Cardiac muscle cell (in vitro differentiated cells and primary cell): ENCODE measurements around the gene CDC42SE2. TPM values are rescaled to one million over a fixed set of nuclear protein-coding genes. Genes with fewer than 3 reads are reported as not detected.
"Not testable (repeated sequence)": the region's sequence is repeated elsewhere in the genome, so short reads cannot be mapped to it uniquely, and the experiment has no call there.

Experiments used
- DNase-seq, 2 donors: peaks; one replicate each; pipeline versions ENCODE4 v3.0.0 to v3.0.0-alpha.2; 2010 to 2017; ENCODE audit warnings: low read depth in 1 of 2, low spot score in 1 of 2
- H3K27ac ChIP-seq: fragments of 200-600 bp; sonication (generic); 2 replicates; pipeline ENCODE4 v1.5.1; 2016
- H3K27me3 ChIP-seq: fragments of 200-600 bp; sonication (generic); 2 replicates; pipeline ENCODE4 v1.6.0; 2016; ENCODE audit warnings: control low read depth
- H3K36me3 ChIP-seq: fragments of 200-600 bp; sonication (generic); 2 replicates; pipeline ENCODE4 v1.5.1; 2016; ENCODE audit warnings: control low read depth
- H3K4me1 ChIP-seq: fragments of 200-600 bp; sonication (generic); 2 replicates; pipeline ENCODE4 v1.8.1; 2017; ENCODE audit warnings: low read depth, mild to moderate bottlenecking, mixed run types
- H3K4me3 ChIP-seq: fragments of 200-600 bp; sonication (generic); 2 replicates; pipeline ENCODE4 v1.5.1; 2016; ENCODE audit warnings: mild to moderate bottlenecking
- H3K9me3 ChIP-seq: fragments of 200-600 bp; sonication (generic); 2 replicates; pipeline ENCODE4 v1.5.1; 2017; ENCODE audit warnings: low read depth, mild to moderate bottlenecking, control low read depth
- polyA plus RNA-seq: library from polyadenylated mRNA; unstranded; fragments of >200 nt; fragmentation: Nextera tagmentation; extraction: Ambion mirVana; gene quantifications from 2 replicates; pipeline ENCODE4 v1.2.1, GENCODE V29; 2016
- total RNA-seq: library from RNA; depleted of rRNA; stranded (reverse); fragments of >200 nt; gene quantifications from 2 replicates; pipeline ENCODE4 v1.2.3, GENCODE V29; 2016
- TF ChIP-seq, protein P1 (sequence below): IDR thresholded peaks from 2 replicates; pipeline ENCODE4 v1.5.1; 2012; ENCODE audit warnings: low read depth, mild to moderate bottlenecking, low read length

CDC42SE2 gene
- total and polyA plus RNA-seq, 2 experiments from 2014 or later: 15.2 to 24.1 TPM

- DNase-seq: peak in 1 of 2 donors; percentile 31
- H3K9me3 ChIP-seq: no peaks in the 10 kb centered on the region
- H3K4me1 ChIP-seq: peaks cover 11% of the 10 kb centered on the region
- H3K4me3 ChIP-seq: peak overlapping the region; percentile 86
- H3K36me3 ChIP-seq: no peaks in the 10 kb centered on the region
- H3K27ac ChIP-seq: no peak overlapping the region
- TF ChIP-seq, protein P1, sequence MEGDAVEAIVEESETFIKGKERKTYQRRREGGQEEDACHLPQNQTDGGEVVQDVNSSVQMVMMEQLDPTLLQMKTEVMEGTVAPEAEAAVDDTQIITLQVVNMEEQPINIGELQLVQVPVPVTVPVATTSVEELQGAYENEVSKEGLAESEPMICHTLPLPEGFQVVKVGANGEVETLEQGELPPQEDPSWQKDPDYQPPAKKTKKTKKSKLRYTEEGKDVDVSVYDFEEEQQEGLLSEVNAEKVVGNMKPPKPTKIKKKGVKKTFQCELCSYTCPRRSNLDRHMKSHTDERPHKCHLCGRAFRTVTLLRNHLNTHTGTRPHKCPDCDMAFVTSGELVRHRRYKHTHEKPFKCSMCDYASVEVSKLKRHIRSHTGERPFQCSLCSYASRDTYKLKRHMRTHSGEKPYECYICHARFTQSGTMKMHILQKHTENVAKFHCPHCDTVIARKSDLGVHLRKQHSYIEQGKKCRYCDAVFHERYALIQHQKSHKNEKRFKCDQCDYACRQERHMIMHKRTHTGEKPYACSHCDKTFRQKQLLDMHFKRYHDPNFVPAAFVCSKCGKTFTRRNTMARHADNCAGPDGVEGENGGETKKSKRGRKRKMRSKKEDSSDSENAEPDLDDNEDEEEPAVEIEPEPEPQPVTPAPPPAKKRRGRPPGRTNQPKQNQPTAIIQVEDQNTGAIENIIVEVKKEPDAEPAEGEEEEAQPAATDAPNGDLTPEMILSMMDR: peak; percentile 29
- no peaks in the 10 kb centered on the region for H3K27me3 ChIP-seq
These were observed 1.5 kb downstream of the CDC42SE2 start for GRCh38 chr5:131265311-131265803.

DNA sequence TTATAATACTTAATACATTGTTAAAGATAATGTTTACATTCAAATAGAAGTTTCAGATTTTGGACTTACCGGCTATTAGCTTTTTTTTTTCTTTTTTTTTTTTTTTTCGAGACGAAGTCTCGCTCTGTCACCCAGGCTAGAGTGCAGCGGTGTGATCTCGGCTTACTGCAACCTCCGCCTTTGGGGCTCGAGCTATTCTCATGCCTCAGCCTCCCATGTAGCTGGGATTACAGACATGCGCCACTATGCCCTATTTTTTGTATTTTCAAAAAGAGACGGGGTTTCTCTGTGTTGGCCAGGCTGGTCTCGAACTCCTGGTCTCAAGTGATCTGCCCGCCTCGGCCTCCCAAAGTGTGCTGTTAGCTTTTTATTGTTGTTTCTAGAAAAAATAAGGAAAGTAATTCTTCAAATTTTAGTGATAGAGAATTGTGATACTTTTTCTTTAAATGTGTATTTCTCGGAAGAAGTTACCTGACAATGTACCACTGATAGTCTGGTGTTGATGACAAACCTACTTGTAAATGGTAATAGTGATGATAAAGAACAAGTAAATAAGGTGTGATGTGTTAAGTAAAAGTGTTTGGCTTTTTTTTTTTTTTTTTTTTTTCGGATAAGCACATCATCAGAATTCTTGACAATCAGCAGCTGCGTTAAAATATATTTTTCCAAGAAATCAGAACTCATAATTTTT, 2.7 kb downstream of the CDC42SE2 start:
- Histone ChIP-seq H3K9me3 (no peaks in the 10 kb centered on the region), H3K4me3 (no peak overlapping the region), H3K36me3 (no peaks in the 10 kb centered on the region), H3K27ac (no peak overlapping the region), H3K27me3 (no peaks in the 10 kb centered on the region), H3K4me1 (peaks cover 11% of the 10 kb centered on the region)
- DNase-seq: no peak
- TF ChIP-seq, protein P1: no peak

DNA sequence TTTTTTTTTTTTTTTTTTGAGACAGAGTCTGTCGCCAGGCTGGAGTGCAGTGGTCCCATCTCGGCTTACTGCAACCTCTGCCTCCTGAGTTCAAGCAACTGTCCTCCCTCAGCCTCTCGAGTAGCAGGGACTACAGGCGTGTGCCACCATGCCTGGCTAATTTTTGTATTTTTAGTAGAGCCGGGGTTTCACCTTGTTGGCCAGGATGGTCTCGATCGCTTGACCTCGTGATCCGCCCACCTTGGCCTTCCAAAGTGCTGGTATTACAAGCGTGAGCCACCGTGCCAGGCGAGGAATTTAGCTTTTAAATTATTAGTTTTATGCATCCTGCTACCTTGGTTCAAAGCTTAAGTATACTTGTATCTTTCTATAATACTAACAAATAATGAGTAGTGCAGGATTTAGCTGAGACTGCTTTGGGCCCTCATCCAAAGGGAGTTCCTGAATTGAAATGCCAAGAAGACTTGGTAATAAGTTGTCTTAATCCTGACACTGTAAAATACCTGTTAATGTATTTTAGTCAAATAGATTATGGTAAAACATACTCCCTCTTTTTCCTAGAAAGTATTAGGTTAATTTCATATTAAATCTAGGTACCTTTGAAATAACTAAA, 5.0 kb downstream of the CDC42SE2 start:
- no peak overlapping the region for H3K4me3 ChIP-seq
- H3K36me3 ChIP-seq: no peaks in the 10 kb centered on the region
- no peaks in the 10 kb centered on the region for H3K27me3 ChIP-seq
- peaks cover 11% of the 10 kb centered on the region for H3K4me1 ChIP-seq
- no peak for DNase-seq
- TF ChIP-seq, protein P1: no peak
- no peaks in the 10 kb centered on the region for H3K9me3 ChIP-seq
- no peak overlapping the region for H3K27ac ChIP-seq

- TF ChIP-seq, protein P1: no peak
- Histone ChIP-seq H3K27ac (no peak overlapping the region), H3K4me1 (peaks cover 2% of the 10 kb centered on the region), H3K4me3 (no peak overlapping the region), H3K27me3 (no peaks in the 10 kb centered on the region), H3K9me3 (no peaks in the 10 kb centered on the region), H3K36me3 (no peaks in the 10 kb centered on the region)
- no peak for DNase-seq
These were observed 7.0 kb downstream of the CDC42SE2 start for GRCh38 chr5:131270809-131271208.

GRCh38 chr5:131271888-131272287, 8.0 kb downstream of the CDC42SE2 start:
- DNase-seq: not testable (repeated sequence)

DNA sequence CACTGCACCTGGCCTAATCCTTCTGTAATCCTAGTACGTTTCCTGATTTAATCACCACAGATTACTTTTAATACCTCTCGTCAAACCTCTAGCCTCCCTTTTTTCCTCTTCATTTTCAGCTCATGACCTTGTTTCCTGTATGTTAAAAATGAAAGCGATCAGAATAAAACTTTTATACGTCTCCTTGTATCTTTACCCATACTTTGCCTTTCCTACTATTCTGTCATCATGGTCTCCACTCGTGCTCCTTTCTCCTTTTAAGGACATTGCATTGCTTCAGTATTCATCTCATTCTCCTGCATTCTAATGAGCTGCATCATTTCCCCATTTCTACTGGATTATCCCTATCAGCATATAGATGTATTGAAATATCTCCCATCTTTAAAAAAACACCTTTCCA, 8.5 kb downstream of the CDC42SE2 start:
- Histone ChIP-seq H3K36me3 (no peaks in the 10 kb centered on the region), H3K4me1 (no peaks in the 10 kb centered on the region), H3K27ac (no peak overlapping the region), H3K9me3 (no peaks in the 10 kb centered on the region), H3K4me3 (no peak overlapping the region), H3K27me3 (no peaks in the 10 kb centered on the region)
- DNase-seq: no peak
- TF ChIP-seq, protein P1: no peak

More at GRCh38 chr5:131271888-131272287, 8.0 kb downstream of the CDC42SE2 start:
- not testable (repeated sequence) for H3K27me3 ChIP-seq, H3K4me3 ChIP-seq, H3K9me3 ChIP-seq, H3K36me3 ChIP-seq, H3K27ac ChIP-seq, H3K4me1 ChIP-seq
